Measurements from ENCODE around the gene TBC1D3I. TPM values are rescaled to one million over a fixed set of nuclear protein-coding genes. Genes with fewer than 3 reads are reported as not detected.
"Not testable (repeated sequence)": the region's sequence is repeated elsewhere in the genome, so short reads cannot be mapped to it uniquely, and the experiment has no call there.

TBC1D3I gene
- total and polyA plus RNA-seq, 11 donors, result 0.26 to 0.63 TPM; not detected in 9

GRCh38 chr17:36212272-36212605, 52.1 kb downstream of the TBC1D3I start:
- ATAC-seq (no peak), DNase-seq (no peak)
- Histone ChIP-seq H3K4me3 (no peak overlapping the region), H3K27me3 (peaks cover 0 to 31% (median 0%) of the 10 kb centered on the region in 9 donors), H3K9me3 (no peaks in the 10 kb centered on the region), H3K4me1 (peaks cover 0 to 7% (median 0%) of the 10 kb centered on the region in 12 donors), H3K27ac (no peak overlapping the region), H3K36me3 (no peaks in the 10 kb centered on the region)
- TF ChIP-seq POLR2A (IDR thresholded peaks at IDR 0.05), result no peak
- TF ChIP-seq, protein P1, sequence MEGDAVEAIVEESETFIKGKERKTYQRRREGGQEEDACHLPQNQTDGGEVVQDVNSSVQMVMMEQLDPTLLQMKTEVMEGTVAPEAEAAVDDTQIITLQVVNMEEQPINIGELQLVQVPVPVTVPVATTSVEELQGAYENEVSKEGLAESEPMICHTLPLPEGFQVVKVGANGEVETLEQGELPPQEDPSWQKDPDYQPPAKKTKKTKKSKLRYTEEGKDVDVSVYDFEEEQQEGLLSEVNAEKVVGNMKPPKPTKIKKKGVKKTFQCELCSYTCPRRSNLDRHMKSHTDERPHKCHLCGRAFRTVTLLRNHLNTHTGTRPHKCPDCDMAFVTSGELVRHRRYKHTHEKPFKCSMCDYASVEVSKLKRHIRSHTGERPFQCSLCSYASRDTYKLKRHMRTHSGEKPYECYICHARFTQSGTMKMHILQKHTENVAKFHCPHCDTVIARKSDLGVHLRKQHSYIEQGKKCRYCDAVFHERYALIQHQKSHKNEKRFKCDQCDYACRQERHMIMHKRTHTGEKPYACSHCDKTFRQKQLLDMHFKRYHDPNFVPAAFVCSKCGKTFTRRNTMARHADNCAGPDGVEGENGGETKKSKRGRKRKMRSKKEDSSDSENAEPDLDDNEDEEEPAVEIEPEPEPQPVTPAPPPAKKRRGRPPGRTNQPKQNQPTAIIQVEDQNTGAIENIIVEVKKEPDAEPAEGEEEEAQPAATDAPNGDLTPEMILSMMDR (IDR thresholded peaks at IDR 0.05), result no peak
- intact Hi-C loops (cut with DNase I), result no loop called here
- WGBS, 4 donors, result 45 to 59% (median 54%) methylated on average over 3 to 4 of the region's 4 CpGs

DNA sequence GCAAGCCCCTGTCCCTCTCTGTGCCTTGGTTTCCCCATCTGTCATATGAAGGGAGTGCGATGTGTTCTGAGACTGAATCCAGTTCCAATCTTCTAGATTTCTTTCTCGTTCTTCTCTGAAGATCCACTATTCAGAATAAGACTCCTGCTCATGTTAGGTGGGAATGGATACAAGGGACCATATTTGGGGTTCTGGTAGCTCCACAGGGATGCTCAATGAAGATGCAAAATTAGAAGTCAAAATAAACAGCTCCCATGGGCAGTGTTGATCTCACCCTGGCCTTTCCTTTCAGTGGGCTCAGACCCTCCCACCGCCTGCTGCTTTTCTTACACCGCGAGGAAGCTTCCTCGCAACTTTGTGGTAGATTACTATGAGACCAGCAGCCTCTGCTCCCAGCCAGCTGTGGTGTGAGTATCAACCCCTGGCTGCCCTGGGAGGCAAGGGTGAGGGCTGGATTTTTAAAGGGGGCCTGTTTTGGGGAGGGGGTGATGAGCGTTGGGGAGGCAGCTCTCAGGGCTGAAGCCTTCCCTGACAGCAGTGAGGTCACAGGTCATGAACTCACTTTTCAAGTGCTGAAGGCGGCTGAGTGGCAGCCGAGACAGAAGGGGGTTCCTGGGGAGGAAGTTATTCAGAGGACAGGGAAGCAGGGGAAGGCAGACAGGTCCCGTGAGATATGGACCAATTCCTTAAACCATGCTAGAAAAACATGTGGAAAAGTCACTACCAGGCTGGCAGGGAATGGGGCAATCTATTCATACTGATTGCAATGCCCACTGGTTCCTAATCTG, 52.7 kb downstream of the TBC1D3I start:
- H3K36me3 ChIP-seq; H3K9me3 ChIP-seq; H3K4me1 ChIP-seq; intact Hi-C loops (cut with DNase I); H3K27ac ChIP-seq; ATAC-seq; H3K4me3 ChIP-seq: not testable (repeated sequence)
- 30 to 51% (median 44%) methylated on average over 7 to 10 of the region's 10 CpGs for WGBS, 4 donors
- H3K27me3 ChIP-seq, result peaks cover 0 to 28% (median 0%) of the 10 kb centered on the region in 9 donors
- DNase-seq, result peak in 1 of 5 donors; percentile 61

GRCh38 chr17:36210439-36211211, 53.7 kb downstream of the TBC1D3I start, which contains the start of gene CCL4L2:
TSS of gene CCL4L2 (plus strand) at chr17:36211063.
- Histone ChIP-seq H3K27me3 (peaks cover 0 to 28% (median 0%) of the 10 kb centered on the region in 9 donors), H3K27ac (peak within 1 kb of the TSS in 3 of 12 donors; percentile 49 to 66 (median 58))
- WGBS, 4 donors, result 63 to 73% (median 66%) methylated on average over 7 of the region's 7 CpGs
- DNase-seq; H3K36me3 ChIP-seq; H3K9me3 ChIP-seq; intact Hi-C loops (cut with DNase I); H3K4me3 ChIP-seq; H3K4me1 ChIP-seq: not testable (repeated sequence)
- ATAC-seq, result peak in 2 of 4 donors; percentile 80 to 81

DNA sequence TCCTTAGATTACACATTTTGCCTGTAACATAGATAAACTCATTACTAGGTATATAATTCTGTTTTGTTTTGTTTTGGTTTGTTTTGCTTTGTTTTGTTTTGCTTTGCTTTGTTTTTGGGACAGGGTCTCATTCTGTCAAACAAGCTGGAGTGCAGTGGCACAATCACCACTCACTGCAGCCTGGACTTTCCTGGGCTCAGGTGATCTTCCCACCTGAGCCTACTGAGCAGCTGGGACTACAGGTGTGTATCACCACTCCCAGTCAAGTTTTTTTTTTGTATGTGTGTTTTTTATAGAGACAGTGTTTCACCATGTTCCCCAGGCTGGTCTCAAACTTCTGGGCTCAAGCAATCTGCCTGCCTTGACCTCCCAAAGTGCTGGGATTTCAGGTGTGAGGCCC, 54.8 kb downstream of the TBC1D3I start:
- no peak for DNase-seq
- Histone ChIP-seq H3K4me3 (no peak overlapping the region), H3K9me3 (no peaks in the 10 kb centered on the region), H3K27ac (no peak overlapping the region), H3K36me3 (no peaks in the 10 kb centered on the region), H3K27me3 (peaks cover 0 to 34% (median 0%) of the 10 kb centered on the region in 9 donors), H3K4me1 (peaks cover 0 to 7% (median 0%) of the 10 kb centered on the region in 12 donors)
- TF ChIP-seq POLR2A (IDR thresholded peaks at IDR 0.05), result no peak
- TF ChIP-seq, protein P1 (IDR thresholded peaks at IDR 0.05), result no peak
- intact Hi-C loops (cut with DNase I), result no loop called here
- no peak for ATAC-seq

DNA sequence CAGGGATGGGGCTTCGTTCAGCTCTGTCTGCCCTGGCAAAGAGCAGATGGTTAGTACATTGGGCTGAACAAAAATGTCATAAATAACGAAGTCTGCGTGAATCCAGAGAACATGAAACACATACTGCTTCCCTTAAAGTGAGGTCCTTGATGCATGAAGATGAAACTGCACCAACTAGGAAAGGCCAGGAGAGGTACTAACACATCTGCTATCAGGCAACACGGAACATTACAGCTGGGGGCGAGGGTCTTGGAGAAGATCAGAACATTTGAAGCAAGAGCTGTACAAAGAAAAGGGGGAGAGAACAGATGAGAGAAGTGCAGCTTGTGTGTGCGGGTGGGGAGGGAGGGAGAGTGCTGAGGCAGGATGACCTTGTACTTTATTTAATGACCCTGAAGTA, 57.0 kb downstream of the TBC1D3I start:
- ATAC-seq; H3K36me3 ChIP-seq; H3K4me3 ChIP-seq; DNase-seq; H3K27ac ChIP-seq; intact Hi-C loops (cut with DNase I); H3K9me3 ChIP-seq: not testable (repeated sequence)
- 53 to 78% (median 63%) methylated on average over 6 of the region's 6 CpGs for WGBS, 4 donors
- peaks cover 0 to 27% (median 0%) of the 10 kb centered on the region in 9 donors for H3K27me3 ChIP-seq
- peaks cover 0 to 13% (median 0%) of the 10 kb centered on the region in 12 donors for H3K4me1 ChIP-seq

DNA sequence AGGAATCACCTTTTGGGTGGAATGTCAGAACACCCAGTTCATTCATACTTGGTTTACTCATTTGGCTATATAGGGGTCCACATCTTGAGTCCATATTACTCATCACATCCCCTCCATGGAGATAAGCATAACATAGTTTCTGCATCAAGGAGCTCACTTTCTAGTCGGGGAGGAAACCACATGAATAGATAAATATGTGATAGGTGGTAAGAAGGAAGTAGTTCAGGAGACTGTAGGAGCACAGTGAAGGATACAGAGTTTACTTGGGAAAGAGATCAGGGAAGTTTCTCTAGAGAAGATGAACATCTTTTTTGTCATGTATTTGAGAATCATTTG, 57.9 kb downstream of the TBC1D3I start:
- not testable (repeated sequence) for ATAC-seq, H3K27ac ChIP-seq

More for the DNA sequence above, 57.9 kb downstream of the TBC1D3I start:
- peaks cover 0 to 19% (median 0%) of the 10 kb centered on the region in 9 donors for H3K27me3 ChIP-seq
- intact Hi-C loops (cut with DNase I); H3K4me3 ChIP-seq; DNase-seq; H3K9me3 ChIP-seq; H3K36me3 ChIP-seq: not testable (repeated sequence)
- WGBS, 4 donors, result 19 to 40% (median 31%) methylated on average over 1 of the region's 1 CpG
- H3K4me1 ChIP-seq, result peaks cover 0 to 14% (median 0%) of the 10 kb centered on the region in 12 donors
